A673 (cell line): ENCODE data around the gene PBOV1.

ENCODE experiments used
- EZH2 ChIP-seq: fragments of 200-600 bp; sonication (generic); IDR thresholded peaks from 2 replicates; pipeline ENCODE4 v1.6.1; 2017; ENCODE audit warnings: borderline replicate concordance, low read depth, mild to moderate bottlenecking, mixed read lengths, antibody characterized with exemption, low read length; ENCODE audit not compliant: poor library complexity, severe bottlenecking
- TF ChIP-seq, protein P1 (sequence below): fragments of 300-800, 200-600 bp; sonication (generic); conservative IDR thresholded peaks from 2 replicates; pipeline ENCODE4 v1.5.1; 2017; ENCODE audit warnings: low read depth, mild to moderate bottlenecking, antibody characterized with exemption, low read length, moderate library complexity, mixed read lengths

GRCh38 chr6:138175596-138175995 lies 42.7 kb downstream of the PBOV1 start:
- TF ChIP-seq, protein P1, sequence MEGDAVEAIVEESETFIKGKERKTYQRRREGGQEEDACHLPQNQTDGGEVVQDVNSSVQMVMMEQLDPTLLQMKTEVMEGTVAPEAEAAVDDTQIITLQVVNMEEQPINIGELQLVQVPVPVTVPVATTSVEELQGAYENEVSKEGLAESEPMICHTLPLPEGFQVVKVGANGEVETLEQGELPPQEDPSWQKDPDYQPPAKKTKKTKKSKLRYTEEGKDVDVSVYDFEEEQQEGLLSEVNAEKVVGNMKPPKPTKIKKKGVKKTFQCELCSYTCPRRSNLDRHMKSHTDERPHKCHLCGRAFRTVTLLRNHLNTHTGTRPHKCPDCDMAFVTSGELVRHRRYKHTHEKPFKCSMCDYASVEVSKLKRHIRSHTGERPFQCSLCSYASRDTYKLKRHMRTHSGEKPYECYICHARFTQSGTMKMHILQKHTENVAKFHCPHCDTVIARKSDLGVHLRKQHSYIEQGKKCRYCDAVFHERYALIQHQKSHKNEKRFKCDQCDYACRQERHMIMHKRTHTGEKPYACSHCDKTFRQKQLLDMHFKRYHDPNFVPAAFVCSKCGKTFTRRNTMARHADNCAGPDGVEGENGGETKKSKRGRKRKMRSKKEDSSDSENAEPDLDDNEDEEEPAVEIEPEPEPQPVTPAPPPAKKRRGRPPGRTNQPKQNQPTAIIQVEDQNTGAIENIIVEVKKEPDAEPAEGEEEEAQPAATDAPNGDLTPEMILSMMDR = no peak
- TF ChIP-seq EZH2 = no peak
